ENCODE data around the gene PLPPR3. TPM values are rescaled to one million over a fixed set of nuclear protein-coding genes. Genes with fewer than 3 reads are reported as not detected.

PLPPR3 gene, protein sequence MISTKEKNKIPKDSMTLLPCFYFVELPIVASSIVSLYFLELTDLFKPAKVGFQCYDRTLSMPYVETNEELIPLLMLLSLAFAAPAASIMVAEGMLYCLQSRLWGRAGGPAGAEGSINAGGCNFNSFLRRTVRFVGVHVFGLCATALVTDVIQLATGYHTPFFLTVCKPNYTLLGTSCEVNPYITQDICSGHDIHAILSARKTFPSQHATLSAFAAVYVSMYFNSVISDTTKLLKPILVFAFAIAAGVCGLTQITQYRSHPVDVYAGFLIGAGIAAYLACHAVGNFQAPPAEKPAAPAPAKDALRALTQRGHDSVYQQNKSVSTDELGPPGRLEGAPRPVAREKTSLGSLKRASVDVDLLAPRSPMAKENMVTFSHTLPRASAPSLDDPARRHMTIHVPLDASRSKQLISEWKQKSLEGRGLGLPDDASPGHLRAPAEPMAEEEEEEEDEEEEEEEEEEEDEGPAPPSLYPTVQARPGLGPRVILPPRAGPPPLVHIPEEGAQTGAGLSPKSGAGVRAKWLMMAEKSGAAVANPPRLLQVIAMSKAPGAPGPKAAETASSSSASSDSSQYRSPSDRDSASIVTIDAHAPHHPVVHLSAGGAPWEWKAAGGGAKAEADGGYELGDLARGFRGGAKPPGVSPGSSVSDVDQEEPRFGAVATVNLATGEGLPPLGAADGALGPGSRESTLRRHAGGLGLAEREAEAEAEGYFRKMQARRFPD
- total RNA-seq, result not detected
- long read RNA-seq, result 0 reads

- ATAC-seq (no peak), DNase-seq (no peak)
- intact Hi-C loops (cut with DNase I, micrococcal nuclease), result no loop called here
Observed at GRCh38 chr19:821825-822503, at the start of gene PLPPR3. Gene PLPPR3, minus strand, starts transcription at chr19:821955. Its CDS starts 396 bp downstream, at chr19:821559.

GRCh38 chr19:870963-871401 is 49.2 kb upstream of the PLPPR3 start:
- DNase-seq (no peak), ATAC-seq (no peak)
- intact Hi-C loops (cut with DNase I, micrococcal nuclease), result no loop called here

GRCh38 chr19:870314-870713 is 48.6 kb upstream of the PLPPR3 start:
- intact Hi-C loops (cut with DNase I, micrococcal nuclease), result no loop called here
- DNase-seq (no peak), ATAC-seq (no peak)

DNA sequence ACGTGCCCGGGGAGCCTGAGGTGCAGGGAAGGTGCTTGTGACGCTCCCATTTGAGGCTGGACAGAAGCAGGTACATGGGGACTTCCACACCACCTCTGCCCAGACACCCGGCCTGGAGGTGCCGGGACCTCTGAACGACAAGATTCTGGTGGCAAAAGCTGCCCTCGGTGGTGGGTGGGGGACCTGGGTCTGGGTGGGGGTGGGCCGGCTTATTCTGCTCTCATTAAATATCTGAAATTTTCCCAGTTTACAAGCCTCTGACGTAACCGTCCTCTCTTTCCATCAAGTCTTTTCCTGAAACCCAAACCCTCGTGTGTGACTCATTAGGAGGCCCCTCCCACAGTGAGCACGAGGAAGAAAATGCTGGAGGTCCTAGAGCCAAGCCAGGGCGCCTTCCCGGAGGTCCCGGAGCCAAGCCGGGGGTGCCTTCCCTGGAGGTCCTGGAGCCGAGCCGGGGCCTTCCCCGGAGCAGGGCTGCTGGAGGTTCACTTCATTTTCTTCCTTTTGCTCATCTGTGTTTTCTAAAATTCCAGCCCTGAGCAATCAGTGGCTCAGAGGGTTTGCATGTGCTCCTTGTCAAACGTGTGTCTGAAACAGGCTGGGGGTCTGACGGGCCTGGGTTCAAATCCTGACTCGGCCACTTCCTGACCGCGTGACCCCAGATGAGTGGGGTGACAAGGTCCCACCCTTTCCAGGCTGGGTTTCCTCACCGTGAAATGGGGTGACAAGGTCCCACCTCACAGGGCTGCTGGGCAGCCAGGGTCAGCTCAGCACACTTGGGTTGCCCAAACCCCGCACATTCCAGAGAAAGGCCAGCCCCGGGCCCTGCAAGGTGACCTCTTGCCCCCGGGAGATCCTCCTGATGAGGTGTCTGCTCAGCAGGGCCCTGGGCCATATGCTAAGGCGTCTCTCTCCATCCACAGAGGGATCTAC is 47.8 kb upstream of the PLPPR3 start:
- intact Hi-C loops (cut with DNase I, micrococcal nuclease), result no loop called here
- DNase-seq, result peak; percentile 45 to 69
- no peak for ATAC-seq

- DNase-seq (no peak), ATAC-seq (no peak)
- intact Hi-C loops (cut with DNase I, micrococcal nuclease), result no loop called here
Observed at GRCh38 chr19:868458-869244, 46.9 kb upstream of the PLPPR3 start.

DNA sequence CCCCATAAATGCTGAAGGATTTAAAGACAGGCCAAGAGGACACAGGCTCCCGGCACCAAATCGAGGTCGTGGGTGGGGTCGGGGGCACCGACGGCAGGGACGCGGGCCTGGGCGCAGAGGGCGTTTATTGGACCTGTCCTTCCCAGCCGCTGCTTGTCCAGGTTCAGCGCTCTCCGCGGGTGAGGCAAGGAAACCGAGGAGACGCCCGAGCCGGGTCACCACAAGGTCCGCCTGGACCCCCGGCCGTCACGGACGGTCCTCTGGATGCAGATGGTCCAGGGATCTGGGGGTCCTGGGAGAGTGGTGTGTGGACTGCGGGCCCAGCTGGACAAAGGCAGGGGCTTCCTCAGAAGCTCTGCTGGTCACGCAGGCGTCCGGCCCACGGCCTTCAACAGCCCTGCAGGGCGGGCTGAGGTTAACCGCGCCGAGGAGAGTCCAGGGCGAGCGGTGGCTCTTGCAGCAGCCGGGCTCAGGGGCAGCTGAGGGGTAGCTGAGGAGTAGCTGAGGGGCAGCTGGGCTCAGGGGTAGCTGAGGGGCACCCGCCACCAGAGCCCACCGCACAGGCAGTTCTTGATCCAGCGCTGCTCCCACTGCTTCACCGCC is 46.2 kb upstream of the PLPPR3 start:
- ATAC-seq (no peak), DNase-seq (no peak)
- intact Hi-C loops (cut with DNase I, micrococcal nuclease), result no loop called here

- no peak for DNase-seq
- intact Hi-C loops (cut with DNase I, micrococcal nuclease), result no loop called here
- ATAC-seq, result no peak
Observed at GRCh38 chr19:867301-867793, 45.6 kb upstream of the PLPPR3 start.

DNA sequence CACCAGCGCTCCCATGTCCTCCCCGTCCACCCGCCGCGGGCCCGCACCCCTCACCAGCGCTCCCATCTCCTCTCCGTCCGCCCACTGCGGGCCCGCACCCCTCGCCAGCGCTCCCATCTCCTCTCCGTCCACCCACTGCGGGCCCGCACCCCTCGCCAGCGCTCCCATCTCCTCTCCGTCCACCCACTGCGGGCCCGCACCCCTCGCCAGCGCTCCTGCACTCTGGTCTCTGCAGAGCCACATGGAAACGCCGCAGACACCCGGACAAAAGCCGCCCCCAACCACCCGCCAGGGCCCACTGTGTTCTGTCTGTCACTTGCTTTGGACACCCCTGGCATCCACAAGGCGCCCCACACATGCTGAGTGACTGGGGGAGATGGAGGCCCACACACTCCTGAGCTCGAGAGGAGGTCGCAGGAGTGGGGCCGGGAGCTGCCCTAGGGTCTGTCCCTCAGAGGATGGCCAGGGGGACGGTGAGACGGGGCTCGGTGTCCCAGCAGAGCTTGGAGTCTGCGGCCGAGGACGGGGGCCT is 45.1 kb upstream of the PLPPR3 start:
- intact Hi-C loops (cut with DNase I, micrococcal nuclease), result no loop called here
- ATAC-seq (no peak), DNase-seq (no peak)

- DNase-seq, result no peak
- no peak for ATAC-seq
- intact Hi-C loops (cut with DNase I, micrococcal nuclease), result loop anchor here (2.0 to 5.0 kb wide), 2 partner anchors 54 to 58 kb away; partner anchors contain the start of gene KISS1R (in 1 of the 2)
Observed at GRCh38 chr19:863315-863620, 41.5 kb upstream of the PLPPR3 start.

- peak; percentile 46 for ATAC-seq
- intact Hi-C loops (cut with DNase I, micrococcal nuclease), result loop anchor here (2.0 to 5.0 kb wide), 2 partner anchors 55 to 58 kb away; partner anchors contain the start of gene KISS1R (in 1 of the 2)
- DNase-seq, result peak; percentile 78 to 82
Observed at GRCh38 chr19:862581-863314, 41.0 kb upstream of the PLPPR3 start.

DNA sequence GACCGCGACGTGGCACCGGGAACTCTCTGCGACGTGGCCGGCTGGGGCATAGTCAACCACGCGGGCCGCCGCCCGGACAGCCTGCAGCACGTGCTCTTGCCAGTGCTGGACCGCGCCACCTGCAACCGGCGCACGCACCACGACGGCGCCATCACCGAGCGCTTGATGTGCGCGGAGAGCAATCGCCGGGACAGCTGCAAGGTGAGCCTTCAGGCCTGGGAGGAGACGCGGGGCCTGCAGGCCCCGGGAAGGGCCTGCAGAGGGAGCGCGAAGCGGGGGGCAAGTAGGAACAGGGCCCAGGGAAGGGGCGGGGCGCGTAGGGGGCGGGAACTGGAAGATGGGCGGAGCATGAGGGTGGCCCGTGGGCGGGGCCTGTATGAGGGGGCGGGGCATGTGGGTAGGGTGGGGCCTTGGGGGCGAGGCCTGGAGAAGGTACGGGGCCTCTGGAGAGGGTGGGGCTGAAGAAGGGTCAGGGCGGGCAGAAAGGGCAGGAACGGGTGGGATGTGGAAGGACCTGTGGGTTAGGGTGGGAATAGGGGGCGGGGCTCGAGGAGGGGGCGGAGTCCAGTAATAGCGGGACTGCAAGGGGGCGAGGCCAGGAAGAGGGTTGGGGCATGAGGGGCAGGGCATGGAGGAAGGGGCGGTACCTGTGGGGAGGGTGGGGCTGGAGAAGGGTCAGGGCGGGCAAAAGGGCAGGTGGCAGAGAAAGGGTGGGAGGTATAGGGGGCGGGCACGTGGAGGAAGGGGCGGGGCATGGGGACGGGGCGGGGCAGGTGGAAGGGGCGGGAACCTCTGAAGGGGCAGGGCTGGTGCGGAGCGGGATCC is 40.2 kb upstream of the PLPPR3 start:
- DNase-seq (peak; percentile 71 to 76), ATAC-seq (peak; percentile 52)
- intact Hi-C loops (cut with DNase I, micrococcal nuclease), result loop anchor here (2.0 to 5.0 kb wide), 2 partner anchors 55 to 59 kb away; partner anchors contain the start of gene KISS1R (in 1 of the 2)

DNA sequence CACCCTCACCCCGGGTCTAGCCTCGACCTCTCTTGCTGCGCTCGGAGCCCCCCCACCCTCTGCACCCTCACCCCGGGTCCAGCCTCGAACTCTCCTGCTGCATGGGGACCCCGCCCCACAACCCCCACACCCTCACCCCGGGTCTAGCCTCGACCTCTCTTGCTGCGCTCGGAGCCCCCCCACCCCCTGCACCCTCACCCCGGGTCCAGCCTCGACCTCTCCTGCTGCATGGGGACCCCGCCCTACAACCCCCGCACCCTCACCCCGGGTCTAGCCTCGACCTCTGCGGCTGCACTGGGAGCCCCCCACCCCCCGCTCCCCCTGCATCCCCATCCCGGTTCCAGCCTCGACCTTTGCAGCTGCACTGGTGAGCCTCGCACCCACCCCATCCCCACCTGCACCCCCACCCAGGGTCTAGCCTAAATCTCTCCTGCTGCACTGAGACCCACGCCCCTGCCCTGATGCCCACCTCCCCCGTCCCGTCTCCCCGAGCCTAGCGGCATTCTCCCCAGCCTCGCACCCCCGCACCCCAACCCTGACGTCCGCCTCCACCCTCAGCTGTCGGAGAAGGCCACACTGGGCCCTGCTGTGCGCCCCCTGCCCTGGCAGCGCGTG is 39.5 kb upstream of the PLPPR3 start:
- DNase-seq (no peak), ATAC-seq (no peak)
- intact Hi-C loops (cut with DNase I, micrococcal nuclease), result loop anchor here in 1 of 2 donors (5.0 kb wide), 1 partner anchor 56 kb away; the partner anchor contains the start of gene KISS1R

DNA sequence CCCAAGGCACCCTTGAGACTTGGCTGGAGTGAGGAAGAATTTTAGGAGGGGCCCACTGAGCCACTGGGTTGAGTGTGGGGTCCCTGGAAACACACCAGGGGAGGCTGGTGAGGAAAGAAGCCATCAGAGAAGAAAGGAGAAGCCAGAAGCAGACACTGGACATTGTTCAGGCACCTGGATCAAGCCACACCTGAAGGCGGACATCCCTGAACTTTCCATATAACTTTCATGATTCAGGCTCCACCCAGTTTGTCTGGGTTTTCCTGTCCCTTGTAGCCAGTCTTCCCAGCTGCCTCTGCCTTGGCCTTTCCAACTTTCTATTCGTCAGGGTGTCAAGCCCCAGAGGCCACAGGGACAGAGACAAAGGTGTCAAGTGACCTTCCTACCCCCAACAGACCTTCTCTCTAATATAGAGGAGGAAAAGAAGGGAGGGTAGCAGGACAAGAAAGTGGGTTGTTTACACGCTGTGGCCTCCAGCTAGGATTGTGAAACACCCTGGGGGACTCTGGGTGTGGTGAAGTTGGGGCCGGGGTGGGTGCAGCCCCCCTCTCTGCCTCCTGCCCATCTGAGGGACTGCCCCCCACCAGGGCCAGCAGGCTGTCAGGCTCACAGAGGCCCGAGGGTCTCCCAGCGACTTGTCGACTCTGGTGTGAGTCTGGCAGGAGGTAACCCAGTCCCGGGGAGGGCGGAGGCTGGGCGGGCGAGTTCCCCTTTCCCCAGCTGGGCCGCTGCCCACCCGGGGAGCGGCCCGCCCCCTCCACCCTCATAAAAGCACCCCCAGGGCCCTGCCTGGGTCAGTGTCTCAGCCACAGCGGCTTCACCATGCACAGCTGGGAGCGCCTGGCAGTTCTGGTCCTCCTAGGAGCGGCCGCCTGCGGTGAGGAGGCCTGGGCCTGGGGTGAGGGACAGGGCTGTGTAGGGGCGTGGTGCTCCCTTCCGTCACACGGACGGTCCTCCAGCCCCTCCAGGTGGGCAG is 37.4 kb upstream of the PLPPR3 start, which contains the start of gene CFD:
Gene CFD, plus strand, starts transcription at position 797 of the 976 bp plus-strand sequence. Its CDS starts 26 bp downstream, at position 823.
- intact Hi-C loops (cut with DNase I, micrococcal nuclease), result no loop called here
- ATAC-seq (peak; percentile 9), DNase-seq (peak; percentile 50 to 63)

GRCh38 chr19:858284-858683 is 36.5 kb upstream of the PLPPR3 start:
- intact Hi-C loops (cut with DNase I, micrococcal nuclease), result no loop called here
- DNase-seq (no peak), ATAC-seq (no peak)
